NT2/D1 (cell line): ENCODE measurements around the gene ST6GALNAC6.

Experiments used
- SUZ12 ChIP-seq: IDR thresholded peaks from 2 replicates; pipeline ENCODE4 v1.6.1; 2011; ENCODE audit not compliant: insufficient read length, insufficient read depth; ENCODE audit errors: extremely low read depth
- YY1 ChIP-seq: IDR thresholded peaks from 2 replicates; pipeline ENCODE4 v1.6.1; 2011; ENCODE audit not compliant: insufficient read length, insufficient read depth
- ZNF274 ChIP-seq: IDR thresholded peaks from 2 replicates; pipeline ENCODE4 v1.6.1; 2011; ENCODE audit warnings: mild to moderate bottlenecking, low read depth, low read length

DNA sequence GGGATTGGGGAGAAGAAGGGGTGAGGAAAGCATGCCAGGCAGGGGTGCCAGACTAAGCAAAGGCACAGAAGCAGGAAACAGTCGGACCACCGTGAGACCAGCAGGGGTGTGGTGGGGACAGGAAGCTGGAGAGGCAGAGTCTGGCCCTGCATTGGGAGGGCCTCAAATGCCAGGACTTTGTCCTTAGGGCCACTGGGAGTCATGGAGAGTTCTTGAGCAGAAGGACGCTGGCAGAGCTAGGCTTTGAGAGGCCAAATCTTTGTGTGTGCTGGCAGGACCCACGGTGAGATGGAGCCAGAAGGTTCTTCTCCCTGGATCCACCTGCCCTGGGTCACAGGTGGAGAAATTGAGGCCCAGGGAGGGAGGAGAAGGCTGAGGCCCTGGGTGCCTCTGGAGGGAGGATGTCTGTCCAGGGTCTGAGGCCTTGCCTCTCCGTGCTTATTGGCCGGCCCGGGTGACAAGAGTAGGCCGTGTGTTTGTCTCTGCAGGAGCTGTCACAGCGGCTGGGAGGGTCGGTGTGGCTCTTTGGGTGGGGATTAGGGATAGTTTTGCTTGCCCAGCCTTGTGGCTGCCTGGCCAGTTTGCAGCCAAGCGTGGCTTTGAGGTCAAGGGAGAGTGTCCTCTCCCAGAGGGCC lies 43.2 kb downstream of the ST6GALNAC6 start:
- TF ChIP-seq ZNF274 = no peak
- no peak for TF ChIP-seq YY1
- no peak for TF ChIP-seq SUZ12
